C1 segment of cervical spinal cord (tissue), 14 donors: ENCODE results near the gene FZR1.

Experiments
- DNase-seq, 14 donors: peaks; one replicate each; lab custom pipeline; 2025; lab: John Stamatoyannopoulos, UW

FZR1 gene

GRCh38 chr19:3505598-3506383, at the start of gene FZR1:
Gene FZR1, plus strand, starts transcription at chr19:3506311. Its CDS starts 16,679 bp downstream, at chr19:3522990.
- DNase-seq, result peak; percentile 70 to 100 (median 97)

- no peak for DNase-seq
These were observed 49.1 kb upstream of the FZR1 start for GRCh38 chr19:3456925-3457527.

- peak in 2 of 14 donors; percentile 20 to 38 for DNase-seq
These were observed 48.4 kb upstream of the FZR1 start for GRCh38 chr19:3457528-3458228.

- peak in 3 of 14 donors; percentile 14 to 47 (median 45) for DNase-seq
These were observed 47.7 kb upstream of the FZR1 start for GRCh38 chr19:3458229-3459088.

GRCh38 chr19:3459089-3459881, 46.8 kb upstream of the FZR1 start:
- DNase-seq, result peak in 12 of 14 donors; percentile 16 to 85 (median 64)

- peak in 1 of 14 donors; percentile 57 for DNase-seq
These were observed 46.0 kb upstream of the FZR1 start for GRCh38 chr19:3459965-3460582.

GRCh38 chr19:3462991-3463713, 43.0 kb upstream of the FZR1 start:
- no peak for DNase-seq

GRCh38 chr19:3463714-3464586, 42.2 kb upstream of the FZR1 start:
- DNase-seq, result no peak

- no peak for DNase-seq
These were observed 41.4 kb upstream of the FZR1 start for GRCh38 chr19:3464587-3465235.

- no peak for DNase-seq
These were observed 40.6 kb upstream of the FZR1 start for GRCh38 chr19:3465552-3465951.

- DNase-seq, result peak in 8 of 14 donors; percentile 18 to 74 (median 52)
These were observed 39.5 kb upstream of the FZR1 start for GRCh38 chr19:3466635-3467034.

- no peak for DNase-seq
These were observed 38.5 kb upstream of the FZR1 start for GRCh38 chr19:3467437-3468198.

- no peak for DNase-seq
These were observed 37.9 kb upstream of the FZR1 start for GRCh38 chr19:3468211-3468610.

GRCh38 chr19:3469638-3470499, 36.2 kb upstream of the FZR1 start:
- peak in 1 of 14 donors; percentile 29 for DNase-seq

GRCh38 chr19:3470500-3471128, 35.5 kb upstream of the FZR1 start:
- DNase-seq, result no peak
